ENCODE data around the gene MFAP3. TPM values are rescaled to one million over a fixed set of nuclear protein-coding genes. Genes with fewer than 3 reads are reported as not detected.
"Not testable (repeated sequence)": the region's sequence is repeated elsewhere in the genome, so short reads cannot be mapped to it uniquely, and the experiment has no call there.

The MFAP3 gene
- total and polyA plus RNA-seq, 3 experiments from 2014 or later: 5.8 to 20.5 (median 17.5) TPM

DNA sequence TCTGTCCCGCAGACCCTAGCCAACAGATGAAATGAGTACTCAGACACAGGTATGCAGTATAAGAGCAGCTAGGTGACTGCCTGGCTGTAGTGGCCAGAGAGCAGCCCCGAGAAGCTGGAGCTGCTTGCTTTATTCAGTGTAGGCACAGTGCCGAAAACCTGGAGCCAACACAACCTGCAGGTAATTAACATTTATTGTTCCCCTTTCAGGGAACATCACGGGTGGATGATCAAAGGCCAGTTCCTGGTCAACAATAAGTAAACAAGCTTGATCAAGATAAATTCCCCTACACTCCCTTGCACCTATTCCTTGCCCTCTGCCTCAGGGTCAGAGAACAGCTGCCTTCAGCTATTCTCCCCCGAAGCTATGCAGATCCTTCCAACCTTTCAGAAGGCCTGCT, 31.1 kb downstream of the MFAP3 start:
- H3K9me3 Mint-ChIP-seq; H3K27me3 Mint-ChIP-seq; H3K36me3 ChIP-seq (ENCODE audit: insufficient read depth, low read length); H3K9me3 ChIP-seq (ENCODE audit: low read length); H3K27me3 ChIP-seq (ENCODE audit: insufficient read depth, low read length, poor library complexity, severe bottlenecking); H3K27ac ChIP-seq (ENCODE audit: low read depth, low read length); POLR2A ChIA-PET; H3K27ac Mint-ChIP-seq; H3K4me1 ChIP-seq (ENCODE audit: insufficient read depth, low read length); H3K4me3 ChIP-seq (ENCODE audit: low read length); H3K4me3 Mint-ChIP-seq; H3K36me3 Mint-ChIP-seq; DNase-seq: not testable (repeated sequence)
- CTCF ChIA-PET: interaction anchor here (1.4 to 1.7 kb wide), 3 partner anchors 95 to 336 kb away, joined by 4 to 10 read pairs (median 6); no protein-coding TSS in a partner anchor
- peaks cover 6 to 14% (median 8%) of the 10 kb centered on the region in 3 donors for H3K4me1 Mint-ChIP-seq

DNA sequence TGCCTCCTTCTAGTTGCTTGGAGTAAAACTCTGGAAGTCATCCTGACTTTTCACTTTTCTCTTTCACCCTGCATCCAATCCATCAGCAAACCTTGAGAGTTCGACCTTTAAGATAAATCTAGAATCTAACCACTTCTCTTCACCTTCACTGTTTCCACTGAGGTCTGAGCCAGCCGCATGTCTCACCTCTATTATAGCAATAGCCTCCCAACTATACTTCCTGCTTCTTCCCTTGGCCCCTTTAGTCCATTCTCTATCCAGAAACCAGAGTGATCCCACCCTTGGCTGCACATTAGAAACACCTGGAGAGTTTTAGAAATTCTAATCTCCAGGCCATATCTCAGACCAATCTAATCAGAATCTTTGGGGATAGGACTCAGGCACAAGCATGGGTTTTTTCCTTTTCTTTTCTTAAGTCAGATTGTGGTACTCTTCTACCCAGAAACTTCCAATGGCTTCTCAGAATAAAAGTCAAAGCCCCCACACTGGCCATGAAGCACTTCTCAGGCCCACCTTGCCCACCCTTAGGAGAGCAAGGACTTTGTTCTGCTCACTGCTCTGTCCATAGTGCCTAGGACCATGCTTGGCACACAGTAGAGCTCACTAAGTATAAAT, 33.1 kb downstream of the MFAP3 start:
- peaks cover 12 to 25% (median 21%) of the 10 kb centered on the region in 3 donors for H3K4me1 Mint-ChIP-seq
- POLR2A ChIA-PET: interaction anchor here (1.5 kb wide), 1 partner anchor 333 kb away, joined by 5 read pairs; no protein-coding TSS in a partner anchor
- peak overlapping the region in 7 of 8 donors; percentile 30 to 89 (median 56) for H3K27ac Mint-ChIP-seq
- CTCF ChIA-PET: interaction anchor here (0.6 to 2.6 kb wide), 35 partner anchors 8 to 395 kb away, joined by 3 to 82 read pairs (median 5); partner anchors contain the start of gene GALNT10
- H3K27me3 Mint-ChIP-seq: peaks cover 0 to 3% of the 10 kb centered on the region in 2 donors
- Histone ChIP-seq H3K4me3 (ENCODE audit: low read length) (no peak overlapping the region), H3K4me1 (ENCODE audit: insufficient read depth, low read length) (peaks cover 16% of the 10 kb centered on the region), H3K36me3 (ENCODE audit: insufficient read depth, low read length) (no peaks in the 10 kb centered on the region), H3K27me3 (ENCODE audit: insufficient read depth, low read length, poor library complexity, severe bottlenecking) (no peaks in the 10 kb centered on the region), H3K27ac (ENCODE audit: low read depth, low read length) (no peak overlapping the region), H3K9me3 (ENCODE audit: low read length) (no peaks in the 10 kb centered on the region)
- H3K36me3 Mint-ChIP-seq: no peaks in the 10 kb centered on the region
- H3K9me3 Mint-ChIP-seq: no peaks in the 10 kb centered on the region
- peak overlapping the region in 4 of 7 donors; percentile 0 to 55 (median 30) for H3K4me3 Mint-ChIP-seq
- DNase-seq: no peak

DNA sequence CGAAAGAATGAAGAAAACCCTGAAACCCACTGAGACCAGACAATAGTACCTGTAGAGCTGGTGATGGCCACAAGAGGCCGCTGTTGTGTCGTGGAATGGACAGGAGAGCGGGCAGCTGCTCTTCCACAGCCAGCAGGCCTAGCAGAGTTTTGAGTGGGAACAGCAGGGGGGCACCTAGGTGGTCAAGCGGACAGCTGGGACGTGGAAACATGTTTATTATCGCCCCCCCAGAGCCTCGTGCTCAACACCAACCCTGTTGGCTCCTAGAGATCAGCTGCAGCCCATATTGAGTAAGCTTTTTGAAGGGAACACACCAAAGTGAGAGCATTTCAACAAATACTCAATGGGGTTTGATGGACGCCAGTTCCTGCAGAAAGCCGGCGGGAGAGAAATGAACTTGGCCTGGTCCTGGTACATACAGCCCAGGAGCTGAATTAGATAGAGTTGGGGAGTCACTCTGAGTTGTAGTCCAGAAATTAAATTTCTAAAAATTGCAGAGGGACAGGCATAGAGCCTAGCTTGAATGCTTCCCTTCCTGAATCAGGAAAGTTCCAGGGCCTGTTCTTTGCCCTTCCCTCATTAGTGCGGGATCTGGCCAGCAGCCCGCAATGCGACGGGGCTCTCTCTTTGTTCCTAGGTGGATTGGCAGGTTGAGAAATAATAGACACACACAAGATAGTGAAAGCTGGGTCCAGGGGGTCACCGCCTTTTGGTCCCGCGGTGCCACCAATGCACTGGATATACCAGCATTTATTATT, 33.8 kb downstream of the MFAP3 start:
- H3K4me1 ChIP-seq (ENCODE audit: insufficient read depth, low read length): peaks cover 16% of the 10 kb centered on the region
- H3K4me3 ChIP-seq (ENCODE audit: low read length): no peak overlapping the region
- H3K36me3 ChIP-seq (ENCODE audit: insufficient read depth, low read length): no peaks in the 10 kb centered on the region
- Mint-ChIP-seq H3K9me3 (no peaks in the 10 kb centered on the region), H3K27ac (peak overlapping the region in 7 of 8 donors; percentile 2 to 89 (median 77)), H3K27me3 (peaks cover 0 to 3% of the 10 kb centered on the region in 2 donors), H3K4me1 (peaks cover 12 to 29% (median 21%) of the 10 kb centered on the region in 3 donors), H3K36me3 (no peaks in the 10 kb centered on the region), H3K4me3 (peak overlapping the region in 3 of 7 donors; percentile 0 to 55 (median 51))
- H3K27ac ChIP-seq (ENCODE audit: low read depth, low read length): no peak overlapping the region
- no peaks in the 10 kb centered on the region for H3K27me3 ChIP-seq (ENCODE audit: insufficient read depth, low read length, poor library complexity, severe bottlenecking)
- CTCF ChIA-PET: interaction anchor here (0.6 to 2.6 kb wide), 39 partner anchors 9 to 537 kb away, joined by 3 to 82 read pairs (median 4); partner anchors contain the start of gene GALNT10
- DNase-seq: peak; percentile 66 to 85 (median 75)
- POLR2A ChIA-PET: interaction anchor here (1.5 kb wide), 1 partner anchor 333 kb away, joined by 5 read pairs; no protein-coding TSS in a partner anchor
- no peaks in the 10 kb centered on the region for H3K9me3 ChIP-seq (ENCODE audit: low read length)

DNA sequence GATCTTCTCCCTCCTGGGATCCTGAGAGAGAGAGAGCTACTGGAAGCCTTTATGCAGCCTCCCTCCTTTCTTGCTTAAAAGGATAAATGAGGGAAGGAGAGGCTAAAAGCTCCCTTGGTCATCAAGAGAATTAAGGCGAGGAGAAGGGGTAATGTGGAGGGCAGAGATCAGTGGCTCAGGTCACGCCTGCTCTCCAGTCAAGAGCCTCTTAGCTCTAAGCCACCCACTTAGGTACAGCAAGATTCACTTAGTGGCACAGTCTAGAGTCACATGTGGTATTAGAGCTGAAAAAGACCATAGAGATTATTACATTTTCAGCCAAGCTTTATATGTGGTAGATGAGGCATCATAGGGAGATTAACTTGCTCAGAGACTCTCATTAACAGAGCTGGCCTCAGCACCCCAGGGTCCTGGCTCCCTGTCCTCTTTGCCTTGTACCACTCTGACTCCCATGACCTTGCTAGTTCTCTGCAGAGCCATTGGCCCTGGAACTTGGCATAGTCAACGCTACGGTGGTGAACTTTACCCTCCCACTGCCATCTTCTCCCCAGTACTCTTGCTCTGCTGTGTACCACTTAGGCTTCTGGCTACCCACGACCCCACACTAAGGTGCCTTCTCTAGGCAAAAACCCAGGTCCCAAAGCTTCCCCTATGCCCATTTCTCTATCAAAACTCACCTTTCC, 37.6 kb downstream of the MFAP3 start:
- no peaks in the 10 kb centered on the region for H3K36me3 Mint-ChIP-seq
- Histone ChIP-seq H3K4me1 (ENCODE audit: insufficient read depth, low read length) (peaks cover 16% of the 10 kb centered on the region), H3K36me3 (ENCODE audit: insufficient read depth, low read length) (no peaks in the 10 kb centered on the region), H3K27me3 (ENCODE audit: insufficient read depth, low read length, poor library complexity, severe bottlenecking) (no peaks in the 10 kb centered on the region), H3K9me3 (ENCODE audit: low read length) (no peaks in the 10 kb centered on the region), H3K27ac (ENCODE audit: low read depth, low read length) (no peak overlapping the region), H3K4me3 (ENCODE audit: low read length) (no peak overlapping the region)
- peaks cover 12 to 29% (median 21%) of the 10 kb centered on the region in 3 donors for H3K4me1 Mint-ChIP-seq
- ChIA-PET POLR2A (no interaction called here), CTCF (interaction anchor here (1.0 to 1.3 kb wide), 2 partner anchors 114 to 329 kb away, joined by 4 read pairs; partner anchors contain the start of gene GALNT10)
- peak overlapping the region in 4 of 8 donors; percentile 29 to 54 (median 48) for H3K27ac Mint-ChIP-seq
- peaks cover 0 to 3% of the 10 kb centered on the region in 2 donors for H3K27me3 Mint-ChIP-seq
- H3K4me3 Mint-ChIP-seq: no peak overlapping the region
- no peak for DNase-seq
- no peaks in the 10 kb centered on the region for H3K9me3 Mint-ChIP-seq

DNA sequence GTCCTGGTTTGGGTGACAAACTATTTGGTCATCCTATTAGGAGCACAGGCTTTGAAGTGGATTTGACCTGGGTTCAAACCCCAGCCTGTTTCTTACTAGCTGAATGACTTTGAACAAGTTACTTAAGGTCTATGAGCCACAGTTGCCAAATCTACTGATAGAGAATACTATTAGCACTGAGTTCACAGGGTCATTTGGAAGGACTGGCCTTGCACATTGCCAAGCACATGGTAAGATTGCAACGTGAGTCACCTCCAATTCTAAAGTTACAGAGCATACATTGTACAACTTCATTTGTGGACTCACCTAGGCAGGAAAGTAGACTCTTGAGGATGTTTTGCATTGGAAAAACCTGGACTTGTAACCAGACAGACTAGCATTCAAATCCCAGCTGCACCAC, 38.9 kb downstream of the MFAP3 start:
- DNase-seq: no peak
- Histone ChIP-seq H3K9me3 (ENCODE audit: low read length) (no peaks in the 10 kb centered on the region), H3K4me3 (ENCODE audit: low read length) (no peak overlapping the region), H3K36me3 (ENCODE audit: insufficient read depth, low read length) (no peaks in the 10 kb centered on the region), H3K4me1 (ENCODE audit: insufficient read depth, low read length) (peaks cover 12% of the 10 kb centered on the region), H3K27me3 (ENCODE audit: insufficient read depth, low read length, poor library complexity, severe bottlenecking) (no peaks in the 10 kb centered on the region), H3K27ac (ENCODE audit: low read depth, low read length) (no peak overlapping the region)
- H3K36me3 Mint-ChIP-seq: no peaks in the 10 kb centered on the region
- peaks cover 5 to 20% (median 15%) of the 10 kb centered on the region in 3 donors for H3K4me1 Mint-ChIP-seq
- H3K27me3 Mint-ChIP-seq: peaks cover 0 to 3% of the 10 kb centered on the region in 2 donors
- H3K27ac Mint-ChIP-seq: no peak overlapping the region
- POLR2A ChIA-PET: no interaction called here
- H3K9me3 Mint-ChIP-seq: no peaks in the 10 kb centered on the region
- no peak overlapping the region for H3K4me3 Mint-ChIP-seq
- CTCF ChIA-PET: interaction anchor here (1.8 kb wide), 1 partner anchor 327 kb away, joined by 4 read pairs; no protein-coding TSS in a partner anchor

DNA sequence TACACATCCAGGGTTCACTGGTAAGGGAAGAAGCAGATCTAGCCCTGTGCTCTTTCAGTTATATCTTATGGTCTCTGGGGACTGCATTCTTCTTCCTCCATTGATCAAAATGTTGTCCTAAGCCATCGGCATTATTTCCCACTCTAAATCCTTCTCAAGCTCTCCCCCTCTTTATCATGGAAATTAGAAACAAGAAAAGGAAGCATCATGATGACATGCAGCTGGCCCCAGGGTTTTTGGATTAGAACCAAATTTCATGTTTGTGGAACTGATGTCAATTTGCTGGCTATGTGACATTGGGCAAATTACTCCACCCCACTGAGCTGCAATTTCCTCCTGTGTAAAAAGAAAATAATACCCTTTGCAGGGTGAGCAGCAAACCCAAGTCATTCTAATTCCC, 39.5 kb downstream of the MFAP3 start:
- Histone ChIP-seq H3K27me3 (ENCODE audit: insufficient read depth, low read length, poor library complexity, severe bottlenecking) (no peaks in the 10 kb centered on the region), H3K4me1 (ENCODE audit: insufficient read depth, low read length) (peaks cover 12% of the 10 kb centered on the region), H3K27ac (ENCODE audit: low read depth, low read length) (no peak overlapping the region), H3K9me3 (ENCODE audit: low read length) (no peaks in the 10 kb centered on the region), H3K36me3 (ENCODE audit: insufficient read depth, low read length) (no peaks in the 10 kb centered on the region), H3K4me3 (ENCODE audit: low read length) (no peak overlapping the region)
- H3K27me3 Mint-ChIP-seq: peaks cover 0 to 3% of the 10 kb centered on the region in 2 donors
- ChIA-PET CTCF (interaction anchor here (1.8 kb wide), 1 partner anchor 327 kb away, joined by 4 read pairs; no protein-coding TSS in a partner anchor), POLR2A (no interaction called here)
- no peaks in the 10 kb centered on the region for H3K36me3 Mint-ChIP-seq
- no peak overlapping the region for H3K27ac Mint-ChIP-seq
- H3K4me3 Mint-ChIP-seq: no peak overlapping the region
- H3K9me3 Mint-ChIP-seq: no peaks in the 10 kb centered on the region
- peaks cover 5 to 20% (median 15%) of the 10 kb centered on the region in 3 donors for H3K4me1 Mint-ChIP-seq
- DNase-seq: no peak

DNA sequence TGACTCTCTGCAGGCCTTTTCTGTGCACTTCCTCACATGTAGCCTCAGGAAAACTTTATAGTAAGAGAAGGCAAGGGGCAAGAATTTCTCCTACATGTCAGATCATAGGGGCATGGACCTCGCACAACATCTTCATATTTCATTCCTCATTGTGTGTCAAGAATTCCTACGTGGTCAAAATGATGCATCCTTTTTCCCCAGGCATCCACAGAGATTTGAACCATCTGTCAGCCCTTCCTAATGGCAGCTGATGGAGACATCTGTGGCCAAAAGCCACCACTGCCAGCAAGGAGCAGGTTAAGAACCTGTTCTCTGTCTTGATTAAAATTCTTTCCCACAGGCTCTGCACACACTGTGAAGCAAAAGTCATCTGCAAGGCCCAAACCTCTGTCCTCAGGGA, 42.5 kb downstream of the MFAP3 start:
- Histone ChIP-seq H3K9me3 (ENCODE audit: low read length) (no peaks in the 10 kb centered on the region), H3K4me3 (ENCODE audit: low read length) (no peak overlapping the region), H3K27me3 (ENCODE audit: insufficient read depth, low read length, poor library complexity, severe bottlenecking) (no peaks in the 10 kb centered on the region), H3K36me3 (ENCODE audit: insufficient read depth, low read length) (no peaks in the 10 kb centered on the region), H3K27ac (ENCODE audit: low read depth, low read length) (no peak overlapping the region), H3K4me1 (ENCODE audit: insufficient read depth, low read length) (no peaks in the 10 kb centered on the region)
- peaks cover 0 to 8% (median 4%) of the 10 kb centered on the region in 3 donors for H3K4me1 Mint-ChIP-seq
- POLR2A ChIA-PET: no interaction called here
- H3K36me3 Mint-ChIP-seq: no peaks in the 10 kb centered on the region
- peaks cover 0 to 3% of the 10 kb centered on the region in 2 donors for H3K27me3 Mint-ChIP-seq
- no peak for DNase-seq
- peak overlapping the region in 1 of 8 donors; percentile 86 for H3K27ac Mint-ChIP-seq
- no peaks in the 10 kb centered on the region for H3K9me3 Mint-ChIP-seq
- CTCF ChIA-PET: interaction anchor here (2.7 kb wide), 1 partner anchor 9 kb away, joined by 14 read pairs; no protein-coding TSS in a partner anchor
- H3K4me3 Mint-ChIP-seq: no peak overlapping the region

Data from CD8-positive, alpha-beta memory T cell (primary cell).